HepG2 (cell line): ENCODE measurements around the gene BHLHE23. TPM values are rescaled to one million over a fixed set of nuclear protein-coding genes. Genes with fewer than 3 reads are reported as not detected.

Source experiments
- ATAC-seq: fragments of 200-7000 bp; cut with Tn5 transposase; 3 replicates; pipeline ENCODE4 v1.9.1; 2020; ENCODE audit warnings: mild to moderate bottlenecking, moderate library complexity
- BruUV-seq: library from RNA; stranded (reverse); fragments of 400-500 nt; replicated peaks from 2 replicates; lab custom pipeline; 2021; lab: Mats Ljungman, UMichigan
- CTCF ChIA-PET: fragments of 300-600 bp; formaldehyde crosslinking; extraction: SDS; loops from one replicate; lab custom pipeline; 2021; ENCODE audit warnings: low total read pairs, inconsistent platforms, low intra/inter-chr PET ratio; lab: Yijun Ruan, JAX
- POLR2A ChIA-PET: fragments of 350-600 bp; sonication (Branson Sonifier 250); formaldehyde crosslinking; loops from one replicate; lab custom pipeline; 2020; ENCODE audit warnings: antibody characterized with exemption, inconsistent platforms; lab: Yijun Ruan, JAX
- DNase-seq: peaks from one replicate; pipeline ENCODE4 v3.0.0-alpha.2; 2015; ENCODE audit warnings: low spot score
- FAIRE-seq: peaks from 3 replicates; lab custom pipeline; 2011; peaks lifted over from hg19 to GRCh38; lab: Jason Lieb, UNC
- H2AFZ ChIP-seq: one replicate; pipeline ENCODE4 v1.6.1; 2011; ENCODE audit warnings: low read length, inconsistent platforms
- H3K27ac ChIP-seq: fragments of 300-600 bp; 3 replicates; pipeline ENCODE4 v1.8.0; 2011; ENCODE audit warnings: mixed run types, mild to moderate bottlenecking, mixed read lengths, low read length, inconsistent platforms; ENCODE audit not compliant: insufficient read depth; ENCODE audit errors: extremely low read length
- H3K27me3 ChIP-seq, 2 experiments: fragments of 200-600 bp in 1 of 2; 2 replicates in 1 of 2; 3 replicates in 1 of 2; pipeline versions ENCODE4 v1.6.0 to v1.8.0; 2011; ENCODE audit warnings: low read length in 2 of 2, mild to moderate bottlenecking in 2 of 2, moderate library complexity in 2 of 2, inconsistent platforms in 1 of 2; ENCODE audit not compliant: insufficient read depth in 2 of 2, control insufficient read depth in 1 of 2
- H3K36me3 ChIP-seq, 2 experiments: fragments of 200-600 bp in 1 of 2; replicated peaks in 1 of 2; 2 replicates in 1 of 2; 3 replicates in 1 of 2; pipeline versions ENCODE4 v1.5.1 to v1.8.0; 2011; ENCODE audit warnings: low read length in 2 of 2, inconsistent platforms in 1 of 2; ENCODE audit not compliant: insufficient read depth in 2 of 2, control insufficient read depth in 1 of 2
- H3K4me1 ChIP-seq: 2 replicates; pipeline ENCODE4 v1.5.1; 2012; ENCODE audit warnings: low read length, inconsistent platforms; ENCODE audit not compliant: insufficient read depth
- H3K4me2 ChIP-seq: 2 replicates; pipeline ENCODE4 v1.6.0; 2011; ENCODE audit warnings: low read depth, low read length, inconsistent platforms
- H3K4me3 ChIP-seq, 3 experiments: fragments of 200-600 bp in 1 of 3; sonication (generic), shearing (Covaris generic) in 1 of 3; replicated peaks in 1 of 3; 2 replicates each; pipeline ENCODE4 v1.5.1; 2011 to 2016; ENCODE audit warnings: low read length in 3 of 3, inconsistent platforms in 2 of 3, low read depth in 2 of 3, mild to moderate bottlenecking in 2 of 3, control low read depth in 1 of 3, mixed read lengths in 1 of 3; ENCODE audit not compliant: insufficient read depth in 1 of 3
- H3K79me2 ChIP-seq: one replicate; pipeline ENCODE4 v1.6.1; 2011; ENCODE audit warnings: low read length, inconsistent platforms; ENCODE audit not compliant: insufficient read depth
- H3K9ac ChIP-seq: 2 replicates; pipeline ENCODE4 v1.6.0; 2011; ENCODE audit warnings: mild to moderate bottlenecking, low read depth, low read length, inconsistent platforms; ENCODE audit not compliant: insufficient read depth
- H3K9me3 ChIP-seq: 2 replicates; pipeline ENCODE4 v1.5.1; 2012; ENCODE audit warnings: mild to moderate bottlenecking, low read length
- H4K20me1 ChIP-seq: 2 replicates; pipeline ENCODE4 v1.6.0; 2011; ENCODE audit warnings: inconsistent platforms, mild to moderate bottlenecking, low read length, moderate library complexity; ENCODE audit not compliant: insufficient read depth
- CENPT ChIP-seq: sonication (generic); formaldehyde crosslinking; IDR thresholded peaks from 2 replicates; pipeline ENCODE4 v1.8.0; 2022; ENCODE audit warnings: low read depth, mild to moderate bottlenecking, moderate library complexity, missing genetic modification reagents
- DMAP1 ChIP-seq: IDR thresholded peaks from 2 replicates; pipeline ENCODE4 v1.6.1; 2016
- MIXL1 ChIP-seq: IDR thresholded peaks from 2 replicates; pipeline ENCODE4 v1.6.1; 2016
- PCBP1 ChIP-seq: fragments of 200-400 bp; formaldehyde crosslinking; IDR thresholded peaks from 2 replicates; pipeline ENCODE4 v1.6.1; 2017; ENCODE audit warnings: mild to moderate bottlenecking, low read depth, low read length, borderline replicate concordance
- PCBP2 ChIP-seq: fragments of 200-400 bp; formaldehyde crosslinking; optimal IDR thresholded peaks from 2 replicates; pipeline ENCODE3; 2018; ENCODE audit warnings: low read length, low read depth; ENCODE audit not compliant: poor library complexity, severe bottlenecking
- ZNF263 ChIP-seq: sonication (generic); formaldehyde crosslinking; IDR thresholded peaks from 2 replicates; pipeline ENCODE4 v1.4.0; 2020; ENCODE audit warnings: missing genetic modification reagents
- ZNF747 ChIP-seq: sonication (generic); formaldehyde crosslinking; IDR thresholded peaks from 2 replicates; pipeline ENCODE4 v1.8.1; 2023; ENCODE audit warnings: missing genetic modification reagents, mild to moderate bottlenecking, borderline replicate concordance
- ZSCAN20 ChIP-seq: sonication (generic); formaldehyde crosslinking; IDR thresholded peaks from 2 replicates; pipeline ENCODE4 v1.4.0; 2020; ENCODE audit warnings: missing genetic modification reagents, mild to moderate bottlenecking, borderline replicate concordance
- WGBS: methylation state at CpG from one replicate; pipeline ENCODE4 v1.1.6; 2017; ENCODE audit warnings: low lambda C conversion rate; 5-methylcytosine and 5-hydroxymethylcytosine counted together
- in situ Hi-C: cut with HindIII; loops from 2 replicates; pipeline ENCODE4 v1.10.0; 2017; ENCODE audit warnings: low pct_unique_long_range_greater_than_20kb; ENCODE audit not compliant: extremely low pct_ligation_motif_present
- intact Hi-C: fragments of 100-400 bp; cut with micrococcal nuclease; formaldehyde crosslinking; loops from one replicate; pipeline ENCODE4 v1.10.0; 2022; ENCODE audit not compliant: unreplicated experiment
- polyA plus RNA-seq, 8 experiments: library from polyadenylated mRNA; depleted of rRNA in 3 of 8; stranded (reverse) in 7 of 8; unstranded in 1 of 8; fragments of >200 nt; fragmentation: Illumina TruSeq in 4 of 8; extraction: Trizol in 4 of 8; gene quantifications; 2 replicates each; pipeline versions ENCODE4 v1.2.1 to v1.2.3, GENCODE V29; 2011 to 2016; ENCODE audit warnings: low read depth in 4 of 8, missing spikeins in 1 of 8, mixed read lengths in 1 of 8; ENCODE audit not compliant: insufficient read depth in 1 of 8
- total RNA-seq, 5 experiments: library from RNA; depleted of rRNA; stranded (reverse); fragments of >200 nt; fragmentation: Illumina TruSeq; extraction: Trizol; gene quantifications; 2 replicates each; pipeline ENCODE4 v1.2.3, GENCODE V29; 2016; ENCODE audit warnings: low read depth in 1 of 5
- TF ChIP-seq, protein P1 (sequence below): sonication (generic); formaldehyde crosslinking; conservative IDR thresholded peaks from 2 replicates; pipeline ENCODE4 v1.4.0; 2020; ENCODE audit warnings: missing genetic modification reagents
- TF ChIP-seq, protein P2 (sequence below): sonication (generic); formaldehyde crosslinking; IDR thresholded peaks from 2 replicates; pipeline ENCODE4 v1.5.1; 2020; ENCODE audit warnings: missing genetic modification reagents, mild to moderate bottlenecking, borderline replicate concordance
- TF ChIP-seq, protein P3 (sequence below): sonication (generic); formaldehyde crosslinking; IDR thresholded peaks from 2 replicates; pipeline ENCODE4 v1.4.0; 2020; ENCODE audit warnings: missing genetic modification reagents
- TF ChIP-seq, protein P4 (sequence below): sonication (generic); formaldehyde crosslinking; IDR thresholded peaks from 2 replicates; pipeline ENCODE4 v1.5.0; 2020; ENCODE audit warnings: missing genetic modification reagents
- TF ChIP-seq, protein P5 (sequence below): sonication (generic); formaldehyde crosslinking; IDR thresholded peaks from 2 replicates; pipeline ENCODE4 v1.5.1; 2020; ENCODE audit warnings: mild to moderate bottlenecking, moderate library complexity, missing genetic modification reagents

The BHLHE23 gene
- total and polyA plus RNA-seq, 2 of the 13 experiments (the other 11 are each of a cell fraction or from before 2014, with no cell fraction given) = not detected

DNA sequence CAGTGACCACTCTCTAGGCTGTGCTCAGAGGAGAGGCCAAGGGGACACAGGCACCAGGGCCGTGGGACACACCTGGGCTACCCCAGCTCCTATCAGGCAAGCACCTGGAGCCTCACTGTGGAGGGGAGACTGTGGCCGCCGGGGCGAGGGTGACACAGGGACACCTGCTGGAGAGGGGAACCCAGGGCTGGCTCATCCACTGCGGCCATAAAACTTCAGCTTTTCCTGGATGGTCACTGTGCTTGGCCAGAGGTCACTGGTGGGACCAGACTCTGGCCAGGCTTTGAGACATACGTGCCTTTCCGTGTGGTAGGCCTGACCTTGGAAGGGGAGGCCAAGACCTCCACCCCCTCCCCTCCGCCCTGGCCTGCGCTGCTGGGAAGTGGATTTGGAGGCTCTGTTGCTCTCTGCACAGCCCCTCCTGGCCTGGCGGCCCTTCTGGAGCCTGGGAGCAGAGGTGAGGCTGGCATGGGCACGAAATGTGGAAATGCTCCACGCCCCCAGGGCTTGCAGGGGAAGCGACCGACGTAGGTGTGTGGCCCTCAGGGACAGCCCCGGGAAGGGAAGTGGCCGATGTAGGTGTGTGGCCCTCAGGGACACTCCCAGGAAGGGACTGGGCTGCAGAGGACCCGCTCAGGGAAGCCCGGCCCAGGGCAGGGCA lies 42.9 kb upstream of the BHLHE23 start (continued):
- TF ChIP-seq, protein P1, sequence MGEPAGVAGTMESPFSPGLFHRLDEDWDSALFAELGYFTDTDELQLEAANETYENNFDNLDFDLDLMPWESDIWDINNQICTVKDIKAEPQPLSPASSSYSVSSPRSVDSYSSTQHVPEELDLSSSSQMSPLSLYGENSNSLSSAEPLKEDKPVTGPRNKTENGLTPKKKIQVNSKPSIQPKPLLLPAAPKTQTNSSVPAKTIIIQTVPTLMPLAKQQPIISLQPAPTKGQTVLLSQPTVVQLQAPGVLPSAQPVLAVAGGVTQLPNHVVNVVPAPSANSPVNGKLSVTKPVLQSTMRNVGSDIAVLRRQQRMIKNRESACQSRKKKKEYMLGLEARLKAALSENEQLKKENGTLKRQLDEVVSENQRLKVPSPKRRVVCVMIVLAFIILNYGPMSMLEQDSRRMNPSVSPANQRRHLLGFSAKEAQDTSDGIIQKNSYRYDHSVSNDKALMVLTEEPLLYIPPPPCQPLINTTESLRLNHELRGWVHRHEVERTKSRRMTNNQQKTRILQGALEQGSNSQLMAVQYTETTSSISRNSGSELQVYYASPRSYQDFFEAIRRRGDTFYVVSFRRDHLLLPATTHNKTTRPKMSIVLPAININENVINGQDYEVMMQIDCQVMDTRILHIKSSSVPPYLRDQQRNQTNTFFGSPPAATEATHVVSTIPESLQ = no peak
- TF ChIP-seq, protein P2, sequence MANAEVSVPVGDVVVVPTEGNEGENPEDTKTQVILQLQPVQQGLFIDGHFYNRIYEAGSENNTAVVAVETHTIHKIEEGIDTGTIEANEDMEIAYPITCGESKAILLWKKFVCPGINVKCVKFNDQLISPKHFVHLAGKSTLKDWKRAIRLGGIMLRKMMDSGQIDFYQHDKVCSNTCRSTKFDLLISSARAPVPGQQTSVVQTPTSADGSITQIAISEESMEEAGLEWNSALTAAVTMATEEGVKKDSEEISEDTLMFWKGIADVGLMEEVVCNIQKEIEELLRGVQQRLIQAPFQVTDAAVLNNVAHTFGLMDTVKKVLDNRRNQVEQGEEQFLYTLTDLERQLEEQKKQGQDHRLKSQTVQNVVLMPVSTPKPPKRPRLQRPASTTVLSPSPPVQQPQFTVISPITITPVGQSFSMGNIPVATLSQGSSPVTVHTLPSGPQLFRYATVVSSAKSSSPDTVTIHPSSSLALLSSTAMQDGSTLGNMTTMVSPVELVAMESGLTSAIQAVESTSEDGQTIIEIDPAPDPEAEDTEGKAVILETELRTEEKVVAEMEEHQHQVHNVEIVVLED (CRISPR knock-in tag) = no peak
- TF ChIP-seq, protein P3, sequence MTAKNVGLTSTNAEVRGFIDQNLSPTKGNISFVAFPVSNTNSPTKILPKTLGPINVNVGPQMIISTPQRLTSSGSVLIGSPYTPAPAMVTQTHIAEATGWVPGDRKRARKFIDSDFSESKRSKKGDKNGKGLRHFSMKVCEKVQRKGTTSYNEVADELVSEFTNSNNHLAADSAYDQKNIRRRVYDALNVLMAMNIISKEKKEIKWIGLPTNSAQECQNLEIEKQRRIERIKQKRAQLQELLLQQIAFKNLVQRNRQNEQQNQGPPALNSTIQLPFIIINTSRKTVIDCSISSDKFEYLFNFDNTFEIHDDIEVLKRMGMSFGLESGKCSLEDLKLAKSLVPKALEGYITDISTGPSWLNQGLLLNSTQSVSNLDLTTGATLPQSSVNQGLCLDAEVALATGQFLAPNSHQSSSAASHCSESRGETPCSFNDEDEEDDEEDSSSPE (CRISPR knock-in tag) = no peak
- TF ChIP-seq, protein P4, sequence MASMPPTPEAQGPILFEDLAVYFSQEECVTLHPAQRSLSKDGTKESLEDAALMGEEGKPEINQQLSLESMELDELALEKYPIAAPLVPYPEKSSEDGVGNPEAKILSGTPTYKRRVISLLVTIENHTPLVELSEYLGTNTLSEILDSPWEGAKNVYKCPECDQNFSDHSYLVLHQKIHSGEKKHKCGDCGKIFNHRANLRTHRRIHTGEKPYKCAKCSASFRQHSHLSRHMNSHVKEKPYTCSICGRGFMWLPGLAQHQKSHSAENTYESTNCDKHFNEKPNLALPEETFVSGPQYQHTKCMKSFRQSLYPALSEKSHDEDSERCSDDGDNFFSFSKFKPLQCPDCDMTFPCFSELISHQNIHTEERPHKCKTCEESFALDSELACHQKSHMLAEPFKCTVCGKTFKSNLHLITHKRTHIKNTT (CRISPR knock-in tag) = no peak
- TF ChIP-seq MIXL1 = no peak
- TF ChIP-seq DMAP1 (CRISPR knock-in tag) = no peak

DNA sequence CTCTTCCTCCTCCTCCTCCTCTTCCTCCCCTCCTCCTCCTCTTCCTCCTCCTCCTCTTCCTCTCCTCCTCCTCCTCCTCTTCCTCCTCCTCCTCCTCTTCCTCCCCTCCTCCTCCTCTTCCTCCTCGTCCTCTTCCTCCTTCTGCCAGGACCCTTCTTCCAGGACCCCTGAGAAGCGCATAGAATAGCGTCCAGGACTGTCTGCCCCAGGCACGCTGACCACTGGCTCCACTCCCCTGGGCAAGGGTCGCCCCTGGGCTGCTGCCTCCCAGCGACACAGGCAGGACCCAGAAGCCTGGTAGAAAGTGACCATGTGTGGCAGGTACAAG lies 42.4 kb upstream of the BHLHE23 start:
- intact Hi-C loops = no loop called here
- in situ Hi-C loops = no loop called here
- FAIRE-seq = no peak

More for the DNA sequence above, 42.4 kb upstream of the BHLHE23 start:
- Histone ChIP-seq H3K4me3 (no peak overlapping the region), H4K20me1 (peaks cover 10% of the 10 kb centered on the region; the same call in 1 of the 2 replicates), H3K9ac (no peak overlapping the region), H3K27me3 (peaks cover 37 to 96% of the 10 kb centered on the region in 2 experiments), H3K9me3 (no peaks in the 10 kb centered on the region), H3K27ac (no peak overlapping the region), H3K79me2 (no peaks in the 10 kb centered on the region), H3K4me2 (no peak overlapping the region), H3K4me1 (peaks cover 9% of the 10 kb centered on the region), H2AFZ (no peak overlapping the region), H3K36me3 (no peaks in the 10 kb centered on the region)
- ATAC-seq = peak; percentile 9; the same call in 1 of the 3 replicates
- CTCF ChIA-PET = no interaction called here
- POLR2A ChIA-PET = no interaction called here
- BruUV-seq = no TSS peak
- 20% methylated on average over 6 of the region's 6 CpGs for WGBS
- TF ChIP-seq PCBP2 = peak; percentile 50
- TF ChIP-seq, protein P5, sequence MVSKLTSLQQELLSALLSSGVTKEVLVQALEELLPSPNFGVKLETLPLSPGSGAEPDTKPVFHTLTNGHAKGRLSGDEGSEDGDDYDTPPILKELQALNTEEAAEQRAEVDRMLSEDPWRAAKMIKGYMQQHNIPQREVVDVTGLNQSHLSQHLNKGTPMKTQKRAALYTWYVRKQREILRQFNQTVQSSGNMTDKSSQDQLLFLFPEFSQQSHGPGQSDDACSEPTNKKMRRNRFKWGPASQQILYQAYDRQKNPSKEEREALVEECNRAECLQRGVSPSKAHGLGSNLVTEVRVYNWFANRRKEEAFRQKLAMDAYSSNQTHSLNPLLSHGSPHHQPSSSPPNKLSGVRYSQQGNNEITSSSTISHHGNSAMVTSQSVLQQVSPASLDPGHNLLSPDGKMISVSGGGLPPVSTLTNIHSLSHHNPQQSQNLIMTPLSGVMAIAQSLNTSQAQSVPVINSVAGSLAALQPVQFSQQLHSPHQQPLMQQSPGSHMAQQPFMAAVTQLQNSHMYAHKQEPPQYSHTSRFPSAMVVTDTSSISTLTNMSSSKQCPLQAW (CRISPR knock-in tag) = 0 out of 2 replicates have a peak, but pooled peaks have one; percentile 16
- TF ChIP-seq PCBP1 = peak; percentile 58; the same call in 1 of the 2 replicates
- 0 out of 2 replicates have a peak, but pooled peaks have one; percentile 3 for TF ChIP-seq ZNF263 (CRISPR knock-in tag)
- TF ChIP-seq ZSCAN20 = no peak
- no peak for TF ChIP-seq ZNF747 (CRISPR knock-in tag)
- TF ChIP-seq CENPT (CRISPR knock-in tag) = no peak
- no peak for DNase-seq
